Esophagus squamous epithelium (tissue), 4 donors: ENCODE measurements around the gene SLC44A1.

Experiments used
- POLR2A ChIP-seq, 4 donors: fragments of 450-650 bp; IDR thresholded peaks; one replicate each; pipeline ENCODE4 v1.6.1; 2017; ENCODE audit warnings: antibody characterized with exemption in 4 of 4, mild to moderate bottlenecking in 4 of 4, moderate library complexity in 3 of 4
- TF ChIP-seq, protein P1 (sequence below), 6 experiments: fragments of 450-650 bp in 4 of 6; fragments of 200-600 bp in 2 of 6; sonication (generic) in 2 of 6; IDR thresholded peaks; one replicate each; pipeline ENCODE4 v1.5.1; 2016 to 2019; ENCODE audit warnings: antibody characterized with exemption in 6 of 6, mild to moderate bottlenecking in 4 of 6, moderate library complexity in 4 of 6

DNA sequence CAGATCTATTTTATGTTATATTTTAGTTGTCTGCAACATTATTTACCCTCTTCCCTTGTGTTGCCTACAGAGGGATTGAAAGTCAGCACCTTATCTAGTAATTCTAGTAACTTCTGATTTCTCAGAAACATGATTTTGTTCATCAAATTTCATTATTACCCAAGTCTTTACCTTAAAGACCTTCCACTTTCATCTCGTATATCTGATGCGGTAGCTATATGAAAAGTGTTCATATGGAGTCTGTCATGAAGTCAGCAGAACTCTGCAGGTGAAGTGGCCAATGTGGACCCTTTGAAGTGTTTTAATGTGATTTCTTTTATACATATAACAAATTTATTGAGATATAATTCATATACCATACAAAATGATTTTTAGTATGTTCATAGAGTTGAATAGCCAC is 40.0 kb downstream of the SLC44A1 start:
- TF ChIP-seq, protein P1, sequence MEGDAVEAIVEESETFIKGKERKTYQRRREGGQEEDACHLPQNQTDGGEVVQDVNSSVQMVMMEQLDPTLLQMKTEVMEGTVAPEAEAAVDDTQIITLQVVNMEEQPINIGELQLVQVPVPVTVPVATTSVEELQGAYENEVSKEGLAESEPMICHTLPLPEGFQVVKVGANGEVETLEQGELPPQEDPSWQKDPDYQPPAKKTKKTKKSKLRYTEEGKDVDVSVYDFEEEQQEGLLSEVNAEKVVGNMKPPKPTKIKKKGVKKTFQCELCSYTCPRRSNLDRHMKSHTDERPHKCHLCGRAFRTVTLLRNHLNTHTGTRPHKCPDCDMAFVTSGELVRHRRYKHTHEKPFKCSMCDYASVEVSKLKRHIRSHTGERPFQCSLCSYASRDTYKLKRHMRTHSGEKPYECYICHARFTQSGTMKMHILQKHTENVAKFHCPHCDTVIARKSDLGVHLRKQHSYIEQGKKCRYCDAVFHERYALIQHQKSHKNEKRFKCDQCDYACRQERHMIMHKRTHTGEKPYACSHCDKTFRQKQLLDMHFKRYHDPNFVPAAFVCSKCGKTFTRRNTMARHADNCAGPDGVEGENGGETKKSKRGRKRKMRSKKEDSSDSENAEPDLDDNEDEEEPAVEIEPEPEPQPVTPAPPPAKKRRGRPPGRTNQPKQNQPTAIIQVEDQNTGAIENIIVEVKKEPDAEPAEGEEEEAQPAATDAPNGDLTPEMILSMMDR (IDR thresholded peaks at IDR 0.05), result no peak
- TF ChIP-seq POLR2A (IDR thresholded peaks at IDR 0.05), result no peak
